Large intestine (tissue), 3 donors: ENCODE data around the gene CACNA1F. TPM values are rescaled to one million over a fixed set of nuclear protein-coding genes. Genes with fewer than 3 reads are reported as not detected.

Experiments used
- DNase-seq, 2 donors: peaks; one replicate each; pipeline versions ENCODE4 v3.0.0 to v3.0.0-alpha.2; 2013
- H3K27ac ChIP-seq: one replicate; pipeline ENCODE4 v1.5.1; 2013; ENCODE audit warnings: low read length
- H3K27me3 ChIP-seq: 2 replicates; pipeline ENCODE4 v1.6.1; 2013; ENCODE audit warnings: low read length; ENCODE audit not compliant: control insufficient read depth, insufficient read depth
- H3K36me3 ChIP-seq: 2 replicates; pipeline ENCODE4 v1.6.1; 2013; ENCODE audit warnings: low read length; ENCODE audit not compliant: control insufficient read depth, insufficient read depth
- H3K4me1 ChIP-seq: one replicate; pipeline ENCODE4 v1.6.1; 2013; ENCODE audit warnings: low read length; ENCODE audit not compliant: control insufficient read depth, insufficient read depth
- H3K4me3 ChIP-seq: one replicate; pipeline ENCODE4 v1.5.1; 2013; ENCODE audit warnings: low read length
- H3K9me3 ChIP-seq: one replicate; pipeline ENCODE4 v1.6.1; 2013; ENCODE audit warnings: mild to moderate bottlenecking, low read depth, low read length, moderate library complexity; ENCODE audit not compliant: control insufficient read depth
- WGBS: methylation state at CpG from one replicate; pipeline ENCODE4 v1.1.5; 2013; ENCODE audit warnings: low lambda C conversion rate; ENCODE audit not compliant: insufficient coverage; 5-methylcytosine and 5-hydroxymethylcytosine counted together
- polyA plus RNA-seq: library from polyadenylated mRNA; unstranded; fragments of 120-200 nt; gene quantifications from one replicate; pipeline ENCODE4 v1.2.1, GENCODE V29; 2013

The CACNA1F gene
- polyA plus RNA-seq, 1 donor: 1.3 TPM

DNA sequence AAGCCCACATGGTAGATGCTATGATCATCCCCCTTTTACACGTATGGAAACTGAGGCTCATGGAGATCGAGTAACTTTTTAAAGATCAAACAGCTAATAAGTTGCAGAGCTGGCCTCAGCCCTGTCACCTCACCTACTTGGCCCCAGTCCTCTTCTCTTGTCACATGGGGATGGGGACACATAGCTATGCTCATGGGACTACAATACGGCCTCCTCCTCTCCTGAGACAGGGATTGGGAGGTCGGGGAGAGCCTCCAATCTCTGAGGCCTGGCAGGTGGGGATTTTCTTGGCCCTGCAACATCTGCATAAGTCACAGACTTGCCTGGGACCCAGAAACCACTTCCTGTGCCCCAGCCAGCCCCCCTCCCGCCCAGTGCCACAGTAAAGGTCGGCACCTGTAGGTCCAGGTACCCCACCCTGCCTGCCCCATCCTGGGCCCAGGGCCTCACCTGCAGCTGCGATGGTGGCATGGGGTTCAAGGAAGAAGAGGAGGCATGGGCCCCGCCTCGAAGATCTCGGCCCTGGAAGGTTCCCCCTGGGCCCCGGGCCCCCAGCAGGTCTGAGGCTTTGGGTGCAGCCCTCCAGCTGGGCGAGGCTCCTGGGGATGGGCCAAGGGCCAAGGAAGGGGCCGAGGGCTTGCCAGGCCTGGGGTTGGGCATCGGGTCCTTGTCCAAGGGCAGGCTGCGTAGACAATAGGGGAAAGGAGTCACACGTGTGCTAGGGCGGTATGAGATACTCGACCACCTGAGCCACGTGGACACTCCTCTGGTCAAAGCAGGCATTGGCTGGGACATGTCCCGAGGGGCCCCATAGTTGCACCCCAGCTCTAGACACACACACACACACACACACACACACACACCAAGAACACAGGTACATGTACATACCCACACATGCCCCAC lies 25.0 kb upstream of the CACNA1F start:
- no peak for DNase-seq
- no peaks in the 10 kb centered on the region for H3K9me3 ChIP-seq
- no peak overlapping the region for H3K27ac ChIP-seq
- WGBS: no CpG with 5 or more reads among the region's 20 CpGs
- no peak overlapping the region for H3K4me3 ChIP-seq
- H3K27me3 ChIP-seq: no peaks in the 10 kb centered on the region
- no peaks in the 10 kb centered on the region for H3K36me3 ChIP-seq
- H3K4me1 ChIP-seq: no peaks in the 10 kb centered on the region

DNA sequence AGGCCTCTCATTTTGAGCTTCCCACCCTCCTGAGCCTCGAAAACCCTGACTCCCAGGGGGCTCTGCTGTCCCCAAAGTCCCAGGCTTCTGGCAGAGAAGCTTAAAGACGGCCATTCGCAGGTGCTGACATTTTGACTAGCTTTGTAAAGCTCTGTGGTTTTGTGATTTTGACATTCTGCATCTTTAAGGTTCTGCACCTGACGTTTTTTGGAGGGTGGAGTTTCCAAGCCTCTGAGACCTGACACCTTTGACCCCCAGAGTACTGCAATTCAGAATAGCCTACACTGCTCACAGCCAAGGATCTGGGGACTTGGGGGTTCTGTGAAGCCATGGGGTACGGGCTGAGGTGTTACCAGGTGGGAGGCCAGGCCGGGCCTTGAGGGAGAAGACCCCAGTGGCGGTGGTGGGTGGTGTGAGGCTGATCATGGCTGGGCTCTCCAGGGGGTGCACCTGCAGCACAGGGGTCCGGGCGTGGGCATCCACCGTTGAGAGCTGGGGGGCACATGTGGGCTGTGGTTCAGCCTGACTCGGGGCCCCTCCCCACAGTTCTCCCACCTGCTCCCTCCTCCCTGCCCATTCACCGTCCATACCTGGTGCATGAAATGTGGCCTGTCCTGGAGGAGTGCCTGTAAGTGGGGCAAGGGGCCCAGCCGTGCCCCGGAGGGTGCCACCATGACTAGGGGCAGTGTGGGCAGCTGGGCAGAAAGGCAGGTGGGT lies 24.1 kb upstream of the CACNA1F start:
- Histone ChIP-seq H3K4me3 (no peak overlapping the region), H3K4me1 (no peaks in the 10 kb centered on the region), H3K27me3 (no peaks in the 10 kb centered on the region), H3K36me3 (no peaks in the 10 kb centered on the region), H3K27ac (no peak overlapping the region), H3K9me3 (no peaks in the 10 kb centered on the region)
- DNase-seq: no peak
- WGBS: no CpG with 5 or more reads among the region's 14 CpGs

DNA sequence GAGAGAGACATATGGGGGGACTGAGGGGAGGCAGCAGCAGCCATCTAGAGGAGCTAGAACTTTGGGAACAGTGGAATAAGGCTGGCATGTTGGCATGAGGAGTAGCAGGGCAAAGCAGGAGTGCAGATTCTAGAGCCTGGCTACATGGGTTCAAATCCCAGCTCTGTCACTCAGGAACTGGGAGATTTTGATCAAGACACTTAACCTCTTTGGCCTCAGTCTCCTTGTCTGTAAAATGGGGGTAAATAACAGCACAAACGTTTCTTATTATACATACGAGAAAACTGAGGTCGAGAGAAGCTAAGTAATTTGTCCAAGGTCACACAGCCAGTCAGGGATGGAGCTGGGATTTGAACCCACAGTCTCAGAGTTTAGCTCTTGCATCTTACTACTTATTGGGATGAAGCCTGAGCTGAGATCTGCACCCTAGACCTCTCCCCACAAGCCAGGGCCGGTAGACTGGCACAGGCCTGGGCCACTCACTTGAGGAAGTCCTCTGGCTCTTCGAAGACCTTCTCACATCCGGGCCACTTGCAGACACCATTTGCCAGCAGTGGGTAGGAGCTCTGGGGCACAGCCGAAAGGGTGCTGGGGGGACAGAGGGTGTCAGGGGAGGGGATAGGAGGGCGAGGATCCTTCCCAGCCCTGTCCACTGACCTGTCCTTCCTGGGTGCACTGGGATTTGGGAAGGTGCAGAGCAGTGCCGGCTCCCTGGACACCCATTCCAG lies 23.3 kb upstream of the CACNA1F start:
- no peak overlapping the region for H3K27ac ChIP-seq
- no peaks in the 10 kb centered on the region for H3K9me3 ChIP-seq
- H3K4me3 ChIP-seq: no peak overlapping the region
- no peaks in the 10 kb centered on the region for H3K4me1 ChIP-seq
- no peaks in the 10 kb centered on the region for H3K27me3 ChIP-seq
- H3K36me3 ChIP-seq: no peaks in the 10 kb centered on the region
- WGBS: no CpG with 5 or more reads among the region's 9 CpGs
- no peak for DNase-seq

DNA sequence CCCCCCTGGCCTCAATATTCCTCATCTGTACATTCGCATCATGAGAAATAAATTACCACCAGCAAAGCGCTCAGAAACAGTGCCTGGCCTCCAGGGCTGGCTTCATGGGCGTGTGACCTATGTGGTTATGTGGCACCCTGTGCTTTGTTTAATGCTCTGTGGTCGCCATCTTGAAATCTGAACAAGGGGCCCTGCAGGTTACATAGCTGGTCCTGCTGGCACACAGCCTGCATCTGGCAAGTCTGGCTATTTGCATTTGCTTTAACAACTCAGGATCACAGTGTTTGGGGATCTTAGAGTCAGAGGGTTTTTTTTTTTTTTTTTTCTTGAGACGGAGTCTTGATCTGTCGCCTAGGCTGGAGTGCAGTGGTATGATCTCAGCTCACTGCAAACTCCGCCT lies 21.5 kb upstream of the CACNA1F start:
- H3K4me3 ChIP-seq: no peak overlapping the region
- no peaks in the 10 kb centered on the region for H3K9me3 ChIP-seq
- no peaks in the 10 kb centered on the region for H3K4me1 ChIP-seq
- H3K27me3 ChIP-seq: no peaks in the 10 kb centered on the region
- no peaks in the 10 kb centered on the region for H3K36me3 ChIP-seq
- H3K27ac ChIP-seq: no peak overlapping the region
- WGBS: no CpG with 5 or more reads among the region's 7 CpGs
- no peak for DNase-seq

DNA sequence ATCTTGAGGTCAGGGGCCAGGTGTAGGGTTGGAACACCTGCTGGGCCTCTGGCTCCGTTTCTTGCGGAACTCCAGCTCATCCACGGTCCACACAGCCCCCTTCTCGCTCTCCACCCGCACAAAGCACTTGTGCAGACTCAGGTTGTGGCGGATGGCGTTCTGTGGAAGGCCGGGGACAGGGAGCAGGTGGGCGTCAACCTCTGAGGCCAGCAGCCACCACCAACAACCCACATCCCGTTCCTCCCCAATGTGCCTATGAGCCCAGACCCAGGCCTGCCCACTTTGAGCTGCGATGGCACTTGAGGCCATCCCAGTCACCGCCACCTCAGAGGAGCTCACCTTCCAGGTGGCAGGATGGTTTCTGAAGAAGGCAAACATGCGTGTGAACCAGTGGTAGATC lies 18.2 kb upstream of the CACNA1F start:
- no peak for DNase-seq
- no peaks in the 10 kb centered on the region for H3K9me3 ChIP-seq
- no peak overlapping the region for H3K4me3 ChIP-seq
- no peaks in the 10 kb centered on the region for H3K4me1 ChIP-seq
- no peaks in the 10 kb centered on the region for H3K27me3 ChIP-seq
- WGBS: no CpG with 5 or more reads among the region's 13 CpGs
- no peak overlapping the region for H3K27ac ChIP-seq
- peaks cover 14% of the 10 kb centered on the region for H3K36me3 ChIP-seq

DNA sequence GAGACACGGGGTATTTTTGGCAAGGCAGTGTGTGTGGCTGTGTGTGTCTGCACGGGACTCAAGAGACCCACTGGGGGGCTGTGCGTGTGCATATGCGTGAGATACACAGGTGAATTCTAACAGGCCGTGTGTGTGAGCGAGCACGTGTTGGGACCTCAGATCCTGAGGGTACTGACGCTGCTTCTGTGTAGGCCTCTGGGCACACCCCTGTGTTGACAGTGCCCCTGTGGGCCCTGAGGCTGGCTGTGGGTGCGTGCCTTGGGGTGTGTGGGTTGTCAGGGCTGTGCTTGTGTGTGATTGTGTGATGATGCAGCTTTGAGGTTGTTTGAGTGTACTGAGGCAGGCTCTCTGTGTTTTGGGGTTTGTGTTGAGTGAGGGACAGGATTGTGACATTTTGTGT lies 17.4 kb upstream of the CACNA1F start:
- H3K4me3 ChIP-seq: no peak overlapping the region
- WGBS: no CpG with 5 or more reads among the region's 9 CpGs
- H3K27ac ChIP-seq: no peak overlapping the region
- DNase-seq: no peak
- H3K27me3 ChIP-seq: no peaks in the 10 kb centered on the region
- no peaks in the 10 kb centered on the region for H3K9me3 ChIP-seq
- H3K4me1 ChIP-seq: no peaks in the 10 kb centered on the region
- H3K36me3 ChIP-seq: peaks cover 15% of the 10 kb centered on the region

DNA sequence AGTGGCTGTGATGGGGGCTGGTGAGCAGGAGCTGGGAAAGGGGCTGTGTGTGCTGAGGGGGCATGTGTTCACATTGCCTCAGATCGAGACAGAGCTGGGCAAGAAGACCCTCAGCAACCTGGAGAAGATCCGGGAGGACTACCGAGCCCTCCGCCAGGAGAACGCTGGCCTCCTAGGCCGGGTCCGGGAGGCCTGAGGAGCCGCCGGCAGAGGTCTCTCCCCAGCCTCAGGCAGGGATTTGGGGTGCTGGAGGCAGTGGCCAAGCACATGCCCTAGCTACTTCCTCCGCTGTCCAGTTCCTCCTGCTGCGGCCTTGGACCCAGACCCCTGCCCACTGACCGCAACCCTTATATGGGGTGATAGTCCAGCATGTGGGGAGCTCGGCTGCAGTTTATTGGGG lies 16.9 kb upstream of the CACNA1F start:
- H3K27ac ChIP-seq: no peak overlapping the region
- H3K36me3 ChIP-seq: peaks cover 15% of the 10 kb centered on the region
- no peaks in the 10 kb centered on the region for H3K4me1 ChIP-seq
- no peaks in the 10 kb centered on the region for H3K27me3 ChIP-seq
- H3K4me3 ChIP-seq: no peak overlapping the region
- WGBS: no CpG with 5 or more reads among the region's 13 CpGs
- no peak for DNase-seq
- no peaks in the 10 kb centered on the region for H3K9me3 ChIP-seq

DNA sequence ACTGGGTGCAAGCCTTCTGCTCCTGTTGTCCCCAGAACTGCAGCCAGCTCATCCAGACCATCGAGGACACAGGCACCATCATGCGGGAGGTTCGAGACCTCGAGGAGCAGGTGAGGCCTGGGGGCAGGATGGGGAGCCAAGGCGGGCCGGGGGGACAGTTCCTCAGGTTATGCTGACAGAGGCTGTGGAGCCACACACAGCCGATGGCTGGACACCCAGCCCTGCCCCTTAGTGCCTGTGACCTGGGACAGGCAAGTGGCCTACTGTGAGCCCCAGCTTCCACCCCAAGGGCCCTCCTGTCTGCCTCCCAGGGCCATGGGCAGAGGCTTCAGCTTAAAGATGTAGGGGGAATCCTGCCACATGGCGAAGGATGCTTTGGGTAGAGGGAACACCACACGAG lies 16.5 kb upstream of the CACNA1F start:
- no CpG with 5 or more reads among the region's 9 CpGs for WGBS
- H3K9me3 ChIP-seq: no peaks in the 10 kb centered on the region
- H3K27me3 ChIP-seq: no peaks in the 10 kb centered on the region
- no peak overlapping the region for H3K4me3 ChIP-seq
- DNase-seq: no peak
- no peaks in the 10 kb centered on the region for H3K4me1 ChIP-seq
- peaks cover 16% of the 10 kb centered on the region for H3K36me3 ChIP-seq
- H3K27ac ChIP-seq: no peak overlapping the region

DNA sequence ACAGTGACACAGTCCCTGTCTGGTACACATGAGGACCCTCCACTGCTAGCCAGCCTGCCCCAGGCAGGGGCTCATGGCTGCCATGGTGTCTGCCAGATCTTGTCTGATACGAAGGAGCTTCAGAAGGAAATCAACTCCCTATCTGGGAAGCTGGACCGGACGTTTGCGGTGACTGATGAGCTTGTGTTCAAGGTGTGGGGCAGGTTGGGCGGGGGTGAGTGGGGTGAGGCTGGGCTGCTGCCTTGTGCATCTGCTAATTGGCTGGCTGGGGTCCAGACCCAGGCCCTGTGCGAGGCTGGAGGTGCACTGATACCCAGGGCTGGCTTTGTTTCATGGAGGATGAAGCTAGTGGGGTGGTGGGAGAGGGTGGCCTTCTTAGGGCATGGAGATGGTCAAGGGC lies 15.9 kb upstream of the CACNA1F start:
- Histone ChIP-seq H3K4me1 (no peaks in the 10 kb centered on the region), H3K9me3 (no peaks in the 10 kb centered on the region), H3K4me3 (no peak overlapping the region), H3K27ac (no peak overlapping the region), H3K36me3 (peaks cover 17% of the 10 kb centered on the region), H3K27me3 (no peaks in the 10 kb centered on the region)
- no peak for DNase-seq
- whole genome bisulfite sequencing: no CpG with 5 or more reads among the region's 6 CpGs
